HG03175 (cell line): ENCODE data around the gene GTF2F2.

Experiments
- ATAC-seq: cut with Tn5 transposase; IDR thresholded peaks from one replicate; pipeline ENCODE4 v1.9.1; 2021; ENCODE audit warnings: mild to moderate bottlenecking, moderate library complexity; ENCODE audit not compliant: unreplicated experiment

The GTF2F2 gene

GRCh38 chr13:45332036-45332830 lies 211.9 kb downstream of the GTF2F2 start:
- ATAC-seq, result no peak

GRCh38 chr13:45332831-45333219 lies 212.5 kb downstream of the GTF2F2 start:
- ATAC-seq, result no peak

GRCh38 chr13:45333251-45333976 lies 213.1 kb downstream of the GTF2F2 start:
- no peak for ATAC-seq
